Esophagus squamous epithelium (tissue), 5 donors: ENCODE measurements around the gene FANCD2. TPM values are rescaled to one million over a fixed set of nuclear protein-coding genes. Genes with fewer than 3 reads are reported as not detected.
"Not testable (repeated sequence)": the region's sequence is repeated elsewhere in the genome, so short reads cannot be mapped to it uniquely, and the experiment has no call there.

ENCODE experiments used
- DNase-seq: peaks from one replicate; lab custom pipeline; 2025; lab: John Stamatoyannopoulos, UW
- H3K27ac ChIP-seq, 4 donors: fragments of 200-600 bp; sonication (generic); one replicate each; pipeline ENCODE4 v1.5.1; 2016 to 2019; ENCODE audit warnings: mild to moderate bottlenecking in 1 of 4
- H3K27me3 ChIP-seq, 4 donors: fragments of 200-600 bp; sonication (generic); 1 replicate in 3 of 4; 2 replicates in 1 of 4; pipeline versions ENCODE4 v1.5.1 to v1.6.0; 2017 to 2021; ENCODE audit warnings: antibody characterized with exemption in 1 of 4
- H3K36me3 ChIP-seq, 3 donors: fragments of 200-600 bp; sonication (generic); one replicate each; pipeline ENCODE4 v1.5.1; 2016 to 2019
- H3K4me1 ChIP-seq, 3 donors: fragments of 200-600 bp; sonication (generic); one replicate each; pipeline ENCODE4 v1.5.1; 2017 to 2019
- H3K4me3 ChIP-seq, 4 donors: fragments of 200-600 bp; sonication (generic); 1 replicate in 3 of 4; 2 replicates in 1 of 4; pipeline ENCODE4 v1.5.1; 2016 to 2019; ENCODE audit warnings: mild to moderate bottlenecking in 2 of 4, moderate library complexity in 1 of 4
- H3K9me3 ChIP-seq, 3 donors: fragments of 200-600 bp; sonication (generic); one replicate each; pipeline ENCODE4 v1.5.1; 2016 to 2019
- CTCF ChIP-seq, 6 experiments: fragments of 450-650 bp in 4 of 6; fragments of 200-600 bp in 2 of 6; sonication (generic) in 2 of 6; IDR thresholded peaks; one replicate each; pipeline ENCODE4 v1.5.1; 2016 to 2019; ENCODE audit warnings: antibody characterized with exemption in 6 of 6, mild to moderate bottlenecking in 4 of 6, moderate library complexity in 4 of 6
- POLR2A ChIP-seq, 4 donors: fragments of 450-650 bp; IDR thresholded peaks; one replicate each; pipeline ENCODE4 v1.6.1; 2017; ENCODE audit warnings: antibody characterized with exemption in 4 of 4, mild to moderate bottlenecking in 4 of 4, moderate library complexity in 3 of 4
- WGBS, 2 donors: methylation state at CpG; one replicate each; pipeline ENCODE4 v1.1.5; 2018; 5-methylcytosine and 5-hydroxymethylcytosine counted together
- intact Hi-C: fragments of 100-400 bp; cut with DNase I; formaldehyde crosslinking; loops from one replicate; pipeline ENCODE4 v1.15.0; 2022
- total RNA-seq, 4 donors: library from RNA; depleted of rRNA; stranded (reverse); fragments of >200 nt; gene quantifications; one replicate each; pipeline ENCODE4 v1.1.0, GENCODE V29; 2016
- donor health status: DM: yes; HTN: yes; CAD: no.

Gene FANCD2
- total RNA-seq, 4 donors from 2014 or later, result 3.8 to 15.5 (median 11.1) TPM

- Histone ChIP-seq H3K4me3 (no peak overlapping the region), H3K27me3 (no peaks in the 10 kb centered on the region), H3K27ac (no peak overlapping the region), H3K9me3 (no peaks in the 10 kb centered on the region), H3K4me1 (peaks cover 14 to 20% (median 15%) of the 10 kb centered on the region in 3 donors), H3K36me3 (peaks cover 0 to 7% (median 0%) of the 10 kb centered on the region in 3 donors)
- 84 to 93% methylated on average over 5 of the region's 5 CpGs for WGBS, 2 donors
- intact Hi-C loops, result no loop called here
- no peak for TF ChIP-seq POLR2A (IDR thresholded peaks at IDR 0.05)
- TF ChIP-seq CTCF (IDR thresholded peaks at IDR 0.05), result no peak
- no peak for DNase-seq
These were observed 21.2 kb upstream of the FANCD2 start for GRCh38 chr3:10004960-10005564.

GRCh38 chr3:10006048-10006761, 20.0 kb upstream of the FANCD2 start:
- DNase-seq, result no peak

GRCh38 chr3:10006762-10007090, 19.5 kb upstream of the FANCD2 start:
- WGBS, 2 donors, result 47 to 66% methylated on average over 6 of the region's 8 CpGs
- H3K36me3 ChIP-seq, result peaks cover 0 to 7% (median 0%) of the 10 kb centered on the region in 3 donors
- no peak for DNase-seq
- peaks cover 25 to 37% (median 27%) of the 10 kb centered on the region in 3 donors for H3K4me1 ChIP-seq
- H3K27ac ChIP-seq, result no peak overlapping the region
- no peak overlapping the region for H3K4me3 ChIP-seq
- intact Hi-C loops, result no loop called here
- no peaks in the 10 kb centered on the region for H3K9me3 ChIP-seq
- H3K27me3 ChIP-seq, result no peaks in the 10 kb centered on the region
- TF ChIP-seq POLR2A (IDR thresholded peaks at IDR 0.05), result no peak
- TF ChIP-seq CTCF (IDR thresholded peaks at IDR 0.05), result no peak

More at GRCh38 chr3:10006048-10006761, 20.0 kb upstream of the FANCD2 start:
- TF ChIP-seq CTCF (IDR thresholded peaks at IDR 0.05) (no peak), POLR2A (IDR thresholded peaks at IDR 0.05) (no peak)
- Histone ChIP-seq H3K27me3 (no peaks in the 10 kb centered on the region), H3K36me3 (peaks cover 0 to 7% (median 0%) of the 10 kb centered on the region in 3 donors), H3K9me3 (no peaks in the 10 kb centered on the region), H3K4me3 (no peak overlapping the region), H3K27ac (no peak overlapping the region), H3K4me1 (peaks cover 20 to 31% (median 23%) of the 10 kb centered on the region in 3 donors)
- intact Hi-C loops, result no loop called here
- WGBS, 2 donors, result 56 to 71% methylated on average over 9 to 10 of the region's 10 CpGs

GRCh38 chr3:10007126-10007782, 19.0 kb upstream of the FANCD2 start:
- WGBS, 2 donors, result 67 to 100% methylated on average over 1 of the region's 7 CpGs
- TF ChIP-seq POLR2A (IDR thresholded peaks at IDR 0.05) (no peak), CTCF (IDR thresholded peaks at IDR 0.05) (no peak)
- no peaks in the 10 kb centered on the region for H3K27me3 ChIP-seq
- H3K27ac ChIP-seq, result no peak overlapping the region
- DNase-seq, result no peak
- peaks cover 0 to 7% (median 0%) of the 10 kb centered on the region in 3 donors for H3K36me3 ChIP-seq
- no peak overlapping the region for H3K4me3 ChIP-seq
- intact Hi-C loops, result no loop called here
- peaks cover 26 to 38% (median 27%) of the 10 kb centered on the region in 3 donors for H3K4me1 ChIP-seq
- no peaks in the 10 kb centered on the region for H3K9me3 ChIP-seq

- H3K9me3 ChIP-seq, intact Hi-C loops, DNase-seq, H3K36me3 ChIP-seq, H3K27me3 ChIP-seq: not testable (repeated sequence)
- H3K4me3 ChIP-seq, result peak overlapping the region in 1 of 4 donors; percentile 71
- peak overlapping the region in 1 of 4 donors; percentile 77 for H3K27ac ChIP-seq
- WGBS, 2 donors, result 33% methylated on average over 1 of the region's 4 CpGs; no CpG with 5 or more reads in 1 of the 2 donors
- H3K4me1 ChIP-seq, result peaks cover 26 to 38% (median 27%) of the 10 kb centered on the region in 3 donors
These were observed 18.0 kb upstream of the FANCD2 start for GRCh38 chr3:10008216-10008587.
